ENCODE results near the gene VAV3. TPM values are rescaled to one million over a fixed set of nuclear protein-coding genes. Genes with fewer than 3 reads are reported as not detected.

Gene VAV3
- total and polyA plus RNA-seq, 2 of the 13 experiments (the other 11 are each of a cell fraction or from before 2014, with no cell fraction given), result 15.9 to 29.8 TPM

DNA sequence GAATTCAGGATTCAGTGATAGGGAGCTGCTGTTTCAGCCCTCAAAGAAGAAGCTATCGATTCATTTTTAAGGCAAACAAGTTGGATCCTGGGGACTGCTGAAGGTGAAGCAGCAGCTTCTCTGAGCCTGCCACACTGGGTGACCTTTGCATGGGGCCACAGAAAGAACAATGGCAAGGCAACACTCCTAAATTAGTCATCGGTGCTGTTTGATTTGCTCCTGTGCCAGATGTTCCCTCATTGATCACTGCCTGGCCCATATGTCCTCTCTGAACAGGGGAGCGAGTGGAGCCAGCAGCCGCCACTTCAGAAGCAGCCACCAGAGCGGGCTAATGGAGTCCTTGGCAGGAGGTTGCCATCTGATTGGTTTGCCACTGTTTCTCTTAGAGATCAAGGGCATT lies 432.7 kb downstream of the VAV3 start (continued):
- TF ChIP-seq ZBTB33 (CRISPR knock-in tag; IDR thresholded peaks at IDR 0.05), result peak; percentile 87
- TF ChIP-seq NR2F1 (CRISPR knock-in tag; IDR thresholded peaks at IDR 0.05), result peak; percentile 50 to 79; a peak in 3 of 4 replicates
- TF ChIP-seq ZKSCAN1 (IDR thresholded peaks at IDR 0.05; ENCODE audit: low read length), result 0 out of 2 replicates have a peak, but pooled peaks have one; percentile 28
- TF ChIP-seq HOXA3 (CRISPR knock-in tag; IDR thresholded peaks at IDR 0.05), result no peak; the same call in 1 of the 2 replicates
- peak; percentile 33; the same call in 1 of the 2 replicates for TF ChIP-seq TBX3 (IDR thresholded peaks at IDR 0.05; ENCODE audit: borderline replicate concordance)
- TF ChIP-seq, protein P1, sequence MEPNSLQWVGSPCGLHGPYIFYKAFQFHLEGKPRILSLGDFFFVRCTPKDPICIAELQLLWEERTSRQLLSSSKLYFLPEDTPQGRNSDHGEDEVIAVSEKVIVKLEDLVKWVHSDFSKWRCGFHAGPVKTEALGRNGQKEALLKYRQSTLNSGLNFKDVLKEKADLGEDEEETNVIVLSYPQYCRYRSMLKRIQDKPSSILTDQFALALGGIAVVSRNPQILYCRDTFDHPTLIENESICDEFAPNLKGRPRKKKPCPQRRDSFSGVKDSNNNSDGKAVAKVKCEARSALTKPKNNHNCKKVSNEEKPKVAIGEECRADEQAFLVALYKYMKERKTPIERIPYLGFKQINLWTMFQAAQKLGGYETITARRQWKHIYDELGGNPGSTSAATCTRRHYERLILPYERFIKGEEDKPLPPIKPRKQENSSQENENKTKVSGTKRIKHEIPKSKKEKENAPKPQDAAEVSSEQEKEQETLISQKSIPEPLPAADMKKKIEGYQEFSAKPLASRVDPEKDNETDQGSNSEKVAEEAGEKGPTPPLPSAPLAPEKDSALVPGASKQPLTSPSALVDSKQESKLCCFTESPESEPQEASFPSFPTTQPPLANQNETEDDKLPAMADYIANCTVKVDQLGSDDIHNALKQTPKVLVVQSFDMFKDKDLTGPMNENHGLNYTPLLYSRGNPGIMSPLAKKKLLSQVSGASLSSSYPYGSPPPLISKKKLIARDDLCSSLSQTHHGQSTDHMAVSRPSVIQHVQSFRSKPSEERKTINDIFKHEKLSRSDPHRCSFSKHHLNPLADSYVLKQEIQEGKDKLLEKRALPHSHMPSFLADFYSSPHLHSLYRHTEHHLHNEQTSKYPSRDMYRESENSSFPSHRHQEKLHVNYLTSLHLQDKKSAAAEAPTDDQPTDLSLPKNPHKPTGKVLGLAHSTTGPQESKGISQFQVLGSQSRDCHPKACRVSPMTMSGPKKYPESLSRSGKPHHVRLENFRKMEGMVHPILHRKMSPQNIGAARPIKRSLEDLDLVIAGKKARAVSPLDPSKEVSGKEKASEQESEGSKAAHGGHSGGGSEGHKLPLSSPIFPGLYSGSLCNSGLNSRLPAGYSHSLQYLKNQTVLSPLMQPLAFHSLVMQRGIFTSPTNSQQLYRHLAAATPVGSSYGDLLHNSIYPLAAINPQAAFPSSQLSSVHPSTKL (CRISPR knock-in tag; IDR thresholded peaks at IDR 0.05), result peak; percentile 75
- peak; percentile 26; the same call in 1 of the 2 replicates for TF ChIP-seq NCOA2 (CRISPR knock-in tag; IDR thresholded peaks at IDR 0.05)
- peak; percentile 95 for TF ChIP-seq ZSCAN22 (CRISPR knock-in tag; IDR thresholded peaks at IDR 0.05)
- peak; percentile 27 for TF ChIP-seq BCL6 (CRISPR knock-in tag; IDR thresholded peaks at IDR 0.05)
- TF ChIP-seq ZNF777 (CRISPR knock-in tag; IDR thresholded peaks at IDR 0.05), result no peak
- 0 out of 2 replicates have a peak, but pooled peaks have one; percentile 16 for TF ChIP-seq YEATS2 (CRISPR knock-in tag; IDR thresholded peaks at IDR 0.05; ENCODE audit: borderline replicate concordance)
- TF ChIP-seq TOPORS (CRISPR knock-in tag; IDR thresholded peaks at IDR 0.05), result no peak
- no peak for TF ChIP-seq ZFY (CRISPR knock-in tag; IDR thresholded peaks at IDR 0.05)
- no peak for TF ChIP-seq SRSF9 (IDR thresholded peaks at IDR 0.05; ENCODE audit: borderline replicate concordance, insufficient read depth, low read depth, low read length, poor library complexity, severe bottlenecking)
- TF ChIP-seq HDAC2 (CRISPR knock-in tag; IDR thresholded peaks at IDR 0.05), result peak; percentile 59; the same call in 1 of the 2 replicates
- peak; percentile 80; the same call in 1 of the 2 replicates for TF ChIP-seq ZBTB42 (CRISPR knock-in tag; IDR thresholded peaks at IDR 0.05)
- TF ChIP-seq, protein P2, sequence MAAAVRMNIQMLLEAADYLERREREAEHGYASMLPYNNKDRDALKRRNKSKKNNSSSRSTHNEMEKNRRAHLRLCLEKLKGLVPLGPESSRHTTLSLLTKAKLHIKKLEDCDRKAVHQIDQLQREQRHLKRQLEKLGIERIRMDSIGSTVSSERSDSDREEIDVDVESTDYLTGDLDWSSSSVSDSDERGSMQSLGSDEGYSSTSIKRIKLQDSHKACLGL (CRISPR knock-in tag; IDR thresholded peaks at IDR 0.05), result no peak
- no peak for TF ChIP-seq SMYD3 (CRISPR knock-in tag; IDR thresholded peaks at IDR 0.05)
- TF ChIP-seq, protein P3, sequence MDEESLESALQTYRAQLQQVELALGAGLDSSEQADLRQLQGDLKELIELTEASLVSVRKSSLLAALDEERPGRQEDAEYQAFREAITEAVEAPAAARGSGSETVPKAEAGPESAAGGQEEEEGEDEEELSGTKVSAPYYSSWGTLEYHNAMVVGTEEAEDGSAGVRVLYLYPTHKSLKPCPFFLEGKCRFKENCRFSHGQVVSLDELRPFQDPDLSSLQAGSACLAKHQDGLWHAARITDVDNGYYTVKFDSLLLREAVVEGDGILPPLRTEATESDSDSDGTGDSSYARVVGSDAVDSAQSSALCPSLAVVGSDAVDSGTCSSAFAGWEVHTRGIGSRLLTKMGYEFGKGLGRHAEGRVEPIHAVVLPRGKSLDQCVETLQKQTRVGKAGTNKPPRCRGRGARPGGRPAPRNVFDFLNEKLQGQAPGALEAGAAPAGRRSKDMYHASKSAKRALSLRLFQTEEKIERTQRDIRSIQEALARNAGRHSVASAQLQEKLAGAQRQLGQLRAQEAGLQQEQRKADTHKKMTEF (CRISPR knock-in tag; IDR thresholded peaks at IDR 0.05), result 0 out of 2 replicates have a peak, but pooled peaks have one; percentile 19
- TF ChIP-seq ZNF614 (CRISPR knock-in tag; IDR thresholded peaks at IDR 0.05; ENCODE audit: borderline replicate concordance), result 0 out of 2 replicates have a peak, but pooled peaks have one; percentile 26
- no peak for TF ChIP-seq ZNF7 (CRISPR knock-in tag; IDR thresholded peaks at IDR 0.05)
- TF ChIP-seq TFAP4 (IDR thresholded peaks at IDR 0.05; ENCODE audit: borderline replicate concordance, low read depth), result peak; percentile 28; the same call in 1 of the 2 replicates
